ENCODE results near the gene ZNF831.

Gene ZNF831

GRCh38 chr20:59159493-59160376, 3.9 kb upstream of the ZNF831 start:
- no peak for TF ChIP-seq POLR2AphosphoS5 (IDR thresholded peaks at IDR 0.05; ENCODE audit: low read depth)
- no peak overlapping the region for H3K27ac ChIP-seq (replicated peaks)
- H3K27me3 ChIP-seq (ENCODE audit: insufficient read depth, poor library complexity, severe bottlenecking) = peaks cover 3% of the 10 kb centered on the region
- DNase-seq (ENCODE audit: low read depth in 1 of 2, low spot score in 1 of 2) = peak in 1 of 2 experiments; percentile 18
- H3K4me3 ChIP-seq (replicated peaks; ENCODE audit: insufficient read depth, low read length) = no peak overlapping the region

- no peak overlapping the region for H3K27ac ChIP-seq (replicated peaks)
- DNase-seq (ENCODE audit: low read depth in 1 of 2, low spot score in 1 of 2) = no peak
- peaks cover 3% of the 10 kb centered on the region for H3K27me3 ChIP-seq (ENCODE audit: insufficient read depth, poor library complexity, severe bottlenecking)
- H3K4me3 ChIP-seq (replicated peaks; ENCODE audit: insufficient read depth, low read length) = no peak overlapping the region
- TF ChIP-seq GABPA (IDR thresholded peaks at IDR 0.05; ENCODE audit: low read depth) = no peak
- TF ChIP-seq POLR2AphosphoS5 (IDR thresholded peaks at IDR 0.05; ENCODE audit: low read depth) = no peak
- TF ChIP-seq SPI1 (IDR thresholded peaks at IDR 0.05; ENCODE audit: borderline replicate concordance, low read depth) = no peak
Observed at GRCh38 chr20:59160389-59161115, 3.1 kb upstream of the ZNF831 start.

- no peak for TF ChIP-seq CTCF (IDR thresholded peaks at IDR 0.05; ENCODE audit: insufficient read depth, low read length)
- TF ChIP-seq POLR2AphosphoS5 (IDR thresholded peaks at IDR 0.05; ENCODE audit: low read depth) = no peak
- TF ChIP-seq GABPA (IDR thresholded peaks at IDR 0.05; ENCODE audit: low read depth) = no peak
- TF ChIP-seq SPI1 (IDR thresholded peaks at IDR 0.05; ENCODE audit: borderline replicate concordance, low read depth) = no peak
- no peak for TF ChIP-seq REST (IDR thresholded peaks at IDR 0.05; ENCODE audit: insufficient replicate concordance, low read depth)
- Histone ChIP-seq H3K4me3 (replicated peaks; ENCODE audit: insufficient read depth, low read length) (no peak overlapping the region), H3K27ac (replicated peaks) (no peak overlapping the region), H3K27me3 (ENCODE audit: insufficient read depth, poor library complexity, severe bottlenecking) (peaks cover 3% of the 10 kb centered on the region)
- no peak for DNase-seq (ENCODE audit: low read depth in 1 of 2, low spot score in 1 of 2)
Observed at GRCh38 chr20:59161721-59162120, 1.9 kb upstream of the ZNF831 start.

- Histone ChIP-seq H3K4me3 (replicated peaks; ENCODE audit: insufficient read depth, low read length) (no peak overlapping the region), H3K27ac (replicated peaks) (peak overlapping the region; percentile 90), H3K27me3 (ENCODE audit: insufficient read depth, poor library complexity, severe bottlenecking) (no peaks in the 10 kb centered on the region)
- DNase-seq (ENCODE audit: low read depth in 1 of 2, low spot score in 1 of 2) = no peak
- TF ChIP-seq SPI1 (IDR thresholded peaks at IDR 0.05; ENCODE audit: borderline replicate concordance, low read depth) (no peak), POLR2AphosphoS5 (IDR thresholded peaks at IDR 0.05; ENCODE audit: low read depth) (no peak), REST (IDR thresholded peaks at IDR 0.05; ENCODE audit: insufficient replicate concordance, low read depth) (no peak), GABPA (IDR thresholded peaks at IDR 0.05; ENCODE audit: low read depth) (no peak), CTCF (IDR thresholded peaks at IDR 0.05; ENCODE audit: insufficient read depth, low read length) (no peak)
Observed at GRCh38 chr20:59164686-59165391, 1.2 kb downstream of the ZNF831 start.

Data from HL-60 (cell line).